ENCODE results near the gene KRTAP12-3. TPM values are rescaled to one million over a fixed set of nuclear protein-coding genes. Genes with fewer than 3 reads are reported as not detected.
"Not testable (repeated sequence)": the region's sequence is repeated elsewhere in the genome, so short reads cannot be mapped to it uniquely, and the experiment has no call there.

KRTAP12-3 gene
- total RNA-seq, 4 donors from 2014 or later, result not detected

- no peak for DNase-seq
- H3K27ac ChIP-seq, result no peak overlapping the region
- no peaks in the 10 kb centered on the region for H3K4me1 ChIP-seq
- H3K9me3 ChIP-seq, result peaks cover 0 to 15% (median 3%) of the 10 kb centered on the region in 4 donors
- no peaks in the 10 kb centered on the region for H3K27me3 ChIP-seq
- no peak for TF ChIP-seq CTCF (IDR thresholded peaks at IDR 0.05)
- TF ChIP-seq POLR2A (IDR thresholded peaks at IDR 0.05), result no peak
- no peaks in the 10 kb centered on the region for H3K36me3 ChIP-seq
- no peak overlapping the region for H3K4me3 ChIP-seq
These were observed 28.9 kb upstream of the KRTAP12-3 start for GRCh38 chr21:44628707-44629391.

- Histone ChIP-seq H3K27me3 (no peaks in the 10 kb centered on the region), H3K36me3 (no peaks in the 10 kb centered on the region), H3K4me1 (no peaks in the 10 kb centered on the region), H3K27ac (no peak overlapping the region), H3K9me3 (peaks cover 0 to 15% (median 3%) of the 10 kb centered on the region in 4 donors), H3K4me3 (no peak overlapping the region)
- DNase-seq, result no peak
- TF ChIP-seq POLR2A (IDR thresholded peaks at IDR 0.05), result no peak
- TF ChIP-seq CTCF (IDR thresholded peaks at IDR 0.05), result no peak
These were observed 27.3 kb upstream of the KRTAP12-3 start for GRCh38 chr21:44630440-44630839.

GRCh38 chr21:44632067-44632466, 25.7 kb upstream of the KRTAP12-3 start:
- Histone ChIP-seq H3K4me3 (no peak overlapping the region), H3K4me1 (no peaks in the 10 kb centered on the region), H3K27ac (no peak overlapping the region), H3K36me3 (no peaks in the 10 kb centered on the region), H3K27me3 (no peaks in the 10 kb centered on the region), H3K9me3 (peaks cover 0 to 15% (median 3%) of the 10 kb centered on the region in 4 donors)
- TF ChIP-seq POLR2A (IDR thresholded peaks at IDR 0.05) (no peak), CTCF (IDR thresholded peaks at IDR 0.05) (no peak)
- DNase-seq, result no peak

GRCh38 chr21:44636209-44637017, 21.3 kb upstream of the KRTAP12-3 start:
- H3K9me3 ChIP-seq, result peaks cover 0 to 10% (median 0%) of the 10 kb centered on the region in 4 donors
- peak in 1 of 3 donors; percentile 12 for DNase-seq
- H3K27ac ChIP-seq, result no peak overlapping the region
- no peak overlapping the region for H3K4me3 ChIP-seq
- H3K36me3 ChIP-seq, result no peaks in the 10 kb centered on the region
- TF ChIP-seq CTCF (IDR thresholded peaks at IDR 0.05) (no peak), POLR2A (IDR thresholded peaks at IDR 0.05) (no peak)
- no peaks in the 10 kb centered on the region for H3K27me3 ChIP-seq
- H3K4me1 ChIP-seq, result no peaks in the 10 kb centered on the region

GRCh38 chr21:44637018-44637850, 20.5 kb upstream of the KRTAP12-3 start, which contains the start of gene KRTAP10-10:
KRTAP10-10 (plus strand) TSS chr21:44637356; CDS start chr21:44637418, 62 bp downstream.
- Histone ChIP-seq H3K27me3 (no peaks in the 10 kb centered on the region), H3K9me3 (peaks cover 0 to 4% (median 0%) of the 10 kb centered on the region in 4 donors), H3K36me3 (no peaks in the 10 kb centered on the region), H3K4me3 (no peak within 1 kb of the TSS), H3K27ac (no peak within 1 kb of the TSS), H3K4me1 (no peaks in the 10 kb centered on the region)
- TF ChIP-seq CTCF (IDR thresholded peaks at IDR 0.05) (no peak), POLR2A (IDR thresholded peaks at IDR 0.05) (no peak)
- peak in 1 of 3 donors; percentile 2 for DNase-seq

- not testable (repeated sequence) for H3K9me3 ChIP-seq, H3K4me3 ChIP-seq, DNase-seq, H3K27ac ChIP-seq, H3K4me1 ChIP-seq, H3K27me3 ChIP-seq, H3K36me3 ChIP-seq
These were observed 19.8 kb upstream of the KRTAP12-3 start for GRCh38 chr21:44637851-44638348.

GRCh38 chr21:44638506-44639330, 19.0 kb upstream of the KRTAP12-3 start:
- not testable (repeated sequence) for H3K9me3 ChIP-seq, H3K27ac ChIP-seq, DNase-seq, H3K4me1 ChIP-seq, H3K4me3 ChIP-seq, H3K36me3 ChIP-seq, H3K27me3 ChIP-seq
